ENCODE results near the gene STXBP1. TPM values are rescaled to one million over a fixed set of nuclear protein-coding genes. Genes with fewer than 3 reads are reported as not detected.

STXBP1 gene
- total and polyA plus RNA-seq, 2 experiments from 2014 or later: 48.6 to 50.4 TPM

- H2AFZ ChIP-seq: no peak overlapping the region
- H3K27me3 Mint-ChIP-seq (ENCODE audit: insufficient read depth, low read depth, poor library complexity): peaks cover 2% of the 10 kb centered on the region
- H3K4me3 ChIP-seq: no peak overlapping the region
- H4K20me1 ChIP-seq (replicated peaks; ENCODE audit: insufficient read depth): no peaks in the 10 kb centered on the region
- H3K36me3 Mint-ChIP-seq (ENCODE audit: low read depth): peaks cover 24% of the 10 kb centered on the region
- no peaks in the 10 kb centered on the region for H3K4me1 Mint-ChIP-seq
- H3F3A ChIP-seq (replicated peaks; ENCODE audit: low read depth): no peaks in the 10 kb centered on the region
- no peaks in the 10 kb centered on the region for H3K27me3 ChIP-seq (ENCODE audit: insufficient read depth)
- no peaks in the 10 kb centered on the region for H3K4me1 ChIP-seq (ENCODE audit: insufficient read depth)
- peaks cover 5% of the 10 kb centered on the region; the same call in 1 of the 2 replicates for H3K36me3 ChIP-seq (ENCODE audit: insufficient read depth)
- no peaks in the 10 kb centered on the region for H3K9me2 ChIP-seq (ENCODE audit: insufficient read depth)
- H3K79me2 ChIP-seq (replicated peaks; ENCODE audit: insufficient read depth): no peaks in the 10 kb centered on the region
- ATAC-seq: no peak
- no peak overlapping the region for H3K4me3 Mint-ChIP-seq
- no peak for DNase-seq (ENCODE audit: low spot score)
- H3K27ac ChIP-seq (ENCODE audit: low read depth): no peak overlapping the region
- H3K27ac Mint-ChIP-seq: no peak overlapping the region
- TF ChIP-seq CTCF (conservative IDR thresholded peaks at IDR 0.05; ENCODE audit: low read depth in 2 of 2): no peak
- TF ChIP-seq POLR2AphosphoS5 (IDR thresholded peaks at IDR 0.05; ENCODE audit: low read depth): no peak
- TF ChIP-seq ZNF114 (CRISPR knock-in tag; IDR thresholded peaks at IDR 0.05): no peak
- TF ChIP-seq ETS1 (IDR thresholded peaks at IDR 0.05): no peak
- no peak for TF ChIP-seq ZNF462 (CRISPR knock-in tag; IDR thresholded peaks at IDR 0.05)
- TF ChIP-seq NANOG (IDR thresholded peaks at IDR 0.05; ENCODE audit: borderline replicate concordance): no peak
- TF ChIP-seq EZH2phosphoT487 (IDR thresholded peaks at IDR 0.05; ENCODE audit: unreplicated experiment): no peak
- TF ChIP-seq CREB1 (CRISPR knock-in tag; IDR thresholded peaks at IDR 0.05; ENCODE audit: low read depth): no peak
- no peak for TF ChIP-seq REST (IDR thresholded peaks at IDR 0.05; ENCODE audit: unreplicated experiment)
- H3K9me3 Mint-ChIP-seq: no peaks in the 10 kb centered on the region
- H3K4me2 ChIP-seq: no peak overlapping the region
Observed at GRCh38 chr9:127679506-127679905, 67.4 kb downstream of the STXBP1 start.

Measured in GM23338 (cell line).